Raji (cell line): Measurements from ENCODE around the gene TMEM178B.

Source experiments
- POLR2A ChIP-seq: IDR thresholded peaks from 2 replicates; pipeline ENCODE4 v1.6.1; 2011; ENCODE audit warnings: low read depth, low read length, control low read depth; ENCODE audit not compliant: insufficient read depth

TMEM178B gene

DNA sequence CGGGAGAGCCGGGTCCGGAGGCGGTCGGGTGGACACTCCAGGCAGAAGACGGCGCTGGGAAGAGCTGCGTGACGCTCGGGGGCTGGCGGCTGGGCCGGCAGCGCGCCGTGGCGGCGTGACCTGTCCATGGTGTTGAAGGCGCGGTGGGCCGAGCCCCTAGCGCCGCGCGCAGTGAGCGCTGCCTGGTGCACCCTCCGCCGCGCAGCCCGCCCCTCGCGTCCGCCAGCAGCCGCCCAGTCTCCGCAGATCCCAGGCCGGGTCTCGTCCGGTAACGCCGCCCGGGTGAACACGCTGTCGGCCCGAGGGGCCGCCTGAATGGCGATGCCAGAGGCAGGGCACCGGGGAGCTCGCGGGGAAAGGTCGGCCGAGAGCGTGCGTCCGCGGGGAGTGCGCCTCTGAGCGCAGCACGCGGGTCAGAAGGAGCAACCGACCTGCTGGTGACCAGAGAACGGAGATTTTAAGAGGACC lies 657 bp upstream of the TMEM178B start:
- no peak for TF ChIP-seq POLR2A

DNA sequence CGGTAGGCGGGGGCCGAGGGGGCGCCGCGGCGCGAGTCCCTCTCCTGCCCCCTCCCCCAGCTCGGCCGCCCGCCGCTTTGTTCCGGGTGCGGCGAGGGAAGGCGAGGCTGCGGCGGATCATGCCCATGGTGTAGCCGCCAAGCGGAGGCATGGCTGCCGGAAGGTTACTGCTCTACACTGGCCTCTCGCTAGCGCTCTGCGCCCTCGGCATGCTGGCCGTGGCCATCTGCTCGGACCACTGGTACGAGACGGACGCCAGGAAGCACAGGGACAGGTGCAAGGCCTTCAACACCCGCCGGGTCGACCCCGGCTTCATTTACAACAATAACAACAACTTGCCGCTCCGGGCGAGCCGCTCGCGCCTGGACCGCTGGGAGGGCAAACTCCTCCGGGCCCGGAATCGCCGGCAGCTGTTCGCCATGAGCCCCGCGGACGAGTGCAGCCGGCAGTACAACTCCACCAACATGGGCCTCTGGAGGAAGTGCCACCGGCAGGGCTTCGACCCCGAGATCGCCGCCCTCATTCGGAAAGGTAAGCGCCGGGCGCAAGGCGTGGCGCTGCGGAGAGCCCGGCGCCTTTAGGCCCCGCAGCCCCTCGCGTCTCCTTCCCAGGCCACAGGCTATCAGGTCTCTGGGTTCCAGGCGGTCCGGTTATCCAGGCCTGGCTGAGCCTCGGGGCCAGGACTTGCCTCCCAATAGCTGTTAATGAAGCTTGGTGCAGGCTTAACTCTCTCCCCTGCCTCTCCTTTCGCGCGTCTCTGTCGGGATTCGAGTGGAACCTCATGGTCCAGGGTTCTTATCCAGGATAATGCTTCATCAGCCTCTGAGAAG lies 513 bp downstream of the TMEM178B start:
- no peak for TF ChIP-seq POLR2A

DNA sequence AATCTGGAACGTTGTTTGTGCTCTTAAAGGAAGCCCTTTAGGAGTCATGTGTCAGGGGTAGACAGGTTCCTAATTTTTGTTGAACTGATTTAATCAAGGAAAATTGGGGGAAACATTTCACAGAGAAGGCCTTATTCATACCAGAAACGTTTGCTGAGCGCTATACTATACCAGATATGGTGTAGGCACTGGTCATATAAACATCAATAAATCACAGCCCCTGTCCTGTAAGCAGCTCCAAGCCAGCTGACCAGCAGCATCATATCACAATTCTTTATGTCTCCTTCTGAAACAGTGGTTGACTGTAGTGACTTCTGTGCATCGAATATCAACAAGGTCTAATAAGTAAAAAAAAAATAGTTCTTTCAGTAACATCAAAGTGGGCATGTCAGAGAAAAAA lies 1.1 kb downstream of the TMEM178B start:
- TF ChIP-seq POLR2A: no peak

GRCh38 chr7:141076377-141076776 lies 2.5 kb downstream of the TMEM178B start:
- TF ChIP-seq POLR2A: no peak

GRCh38 chr7:141079219-141079618 lies 5.4 kb downstream of the TMEM178B start:
- TF ChIP-seq POLR2A: no peak

GRCh38 chr7:141094336-141095070 lies 20.6 kb downstream of the TMEM178B start:
- TF ChIP-seq POLR2A: no peak

- no peak for TF ChIP-seq POLR2A
Measured at GRCh38 chr7:141097430-141097829, 23.6 kb downstream of the TMEM178B start.

- no peak for TF ChIP-seq POLR2A
Measured at GRCh38 chr7:141102436-141102835, 28.6 kb downstream of the TMEM178B start.

DNA sequence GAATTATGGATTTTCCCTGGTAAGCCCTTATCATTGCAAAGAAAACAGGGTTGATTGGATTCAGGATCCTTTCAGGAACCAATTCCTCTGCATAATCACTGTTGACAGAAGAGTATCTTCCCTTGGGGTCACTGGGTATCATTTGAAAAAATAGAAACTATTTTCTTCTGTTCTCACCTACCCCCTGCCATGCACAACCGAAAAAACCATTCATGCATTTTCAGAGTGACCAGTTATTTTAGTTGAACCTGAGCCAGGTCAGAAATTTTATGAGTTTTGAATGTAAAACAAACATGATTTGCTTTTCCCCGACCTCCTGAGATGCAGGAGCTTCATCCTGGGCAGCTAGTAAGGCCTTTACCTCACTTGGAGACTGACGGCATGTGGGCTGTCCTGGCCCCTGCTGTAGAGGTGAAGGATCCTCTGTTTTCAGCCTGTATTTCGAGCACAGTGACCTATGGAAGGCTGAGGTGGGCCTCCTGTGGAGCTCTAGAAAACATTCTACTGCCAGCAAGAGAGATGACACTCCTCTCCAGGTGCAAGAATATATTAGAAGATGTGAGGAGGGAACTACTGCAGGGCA lies 30.1 kb downstream of the TMEM178B start:
- no peak for TF ChIP-seq POLR2A

- no peak for TF ChIP-seq POLR2A
Measured at GRCh38 chr7:141113131-141113530, 39.3 kb downstream of the TMEM178B start.

DNA sequence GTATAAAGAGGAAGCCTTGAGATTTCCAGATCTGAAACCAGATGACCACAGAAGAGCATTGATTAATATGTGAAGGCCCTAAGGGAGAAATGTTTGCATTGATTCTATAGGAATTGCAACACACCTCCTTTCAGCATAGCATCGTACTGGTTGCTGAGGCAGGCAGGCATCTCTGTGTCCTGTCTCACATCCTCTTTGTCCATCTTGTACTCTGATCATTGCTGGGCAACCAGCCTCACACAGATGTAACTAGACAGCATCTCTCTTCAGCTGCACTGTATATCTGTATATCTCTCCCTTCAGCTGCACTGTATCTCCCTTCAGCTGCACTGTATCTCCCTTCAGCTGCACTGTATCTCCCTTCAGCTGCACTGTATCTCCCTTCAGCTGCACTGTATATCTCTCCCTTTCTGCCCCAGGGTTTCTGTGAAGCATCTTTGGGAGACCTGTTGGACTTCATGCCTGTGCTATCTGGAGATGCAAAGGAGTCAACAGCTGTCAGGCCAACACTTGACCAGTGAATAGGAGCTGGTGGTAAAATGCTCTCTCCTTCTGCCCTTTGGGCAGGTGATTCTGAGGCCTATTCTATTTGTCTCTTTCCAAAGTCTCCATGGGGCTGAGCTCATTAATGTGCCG lies 40.3 kb downstream of the TMEM178B start:
- no peak for TF ChIP-seq POLR2A

GRCh38 chr7:141115965-141116364 lies 42.1 kb downstream of the TMEM178B start:
- TF ChIP-seq POLR2A: no peak

GRCh38 chr7:141118767-141119166 lies 44.9 kb downstream of the TMEM178B start:
- no peak for TF ChIP-seq POLR2A

- no peak for TF ChIP-seq POLR2A
Measured at GRCh38 chr7:141119187-141119586, 45.3 kb downstream of the TMEM178B start.

DNA sequence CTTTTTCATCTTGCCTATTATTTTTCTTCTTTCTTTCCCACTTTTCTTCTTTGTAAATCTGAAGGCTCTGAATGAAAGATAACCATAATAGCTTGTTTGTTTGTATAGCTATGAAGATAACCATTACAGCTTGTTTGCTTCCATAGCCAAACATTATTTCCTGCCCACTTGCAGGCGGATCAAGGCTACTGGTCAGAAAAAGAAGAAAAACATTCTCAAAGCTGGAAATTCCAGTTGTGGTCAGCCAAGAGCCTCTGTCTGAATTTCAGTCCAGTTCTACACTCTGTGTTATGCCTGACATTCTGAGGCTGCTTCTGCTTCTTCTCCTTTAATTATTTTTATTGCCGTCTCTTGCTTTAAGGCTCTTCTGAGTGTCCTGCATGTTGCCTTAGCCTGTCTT lies 48.9 kb downstream of the TMEM178B start:
- TF ChIP-seq POLR2A: no peak
